Regular cardiac myocyte (primary cell): Measurements from ENCODE around the gene OR2D3. TPM values are rescaled to one million over a fixed set of nuclear protein-coding genes. Genes with fewer than 3 reads are reported as not detected.

ENCODE experiments used
- total RNA-seq: library from RNA; depleted of rRNA; stranded (reverse); fragments of >200 nt; gene quantifications from 2 replicates; pipeline ENCODE4 v1.2.3, GENCODE V29; 2014

The OR2D3 gene, protein sequence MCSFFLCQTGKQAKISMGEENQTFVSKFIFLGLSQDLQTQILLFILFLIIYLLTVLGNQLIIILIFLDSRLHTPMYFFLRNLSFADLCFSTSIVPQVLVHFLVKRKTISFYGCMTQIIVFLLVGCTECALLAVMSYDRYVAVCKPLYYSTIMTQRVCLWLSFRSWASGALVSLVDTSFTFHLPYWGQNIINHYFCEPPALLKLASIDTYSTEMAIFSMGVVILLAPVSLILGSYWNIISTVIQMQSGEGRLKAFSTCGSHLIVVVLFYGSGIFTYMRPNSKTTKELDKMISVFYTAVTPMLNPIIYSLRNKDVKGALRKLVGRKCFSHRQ
- total RNA-seq, result not detected in 2 replicates

DNA sequence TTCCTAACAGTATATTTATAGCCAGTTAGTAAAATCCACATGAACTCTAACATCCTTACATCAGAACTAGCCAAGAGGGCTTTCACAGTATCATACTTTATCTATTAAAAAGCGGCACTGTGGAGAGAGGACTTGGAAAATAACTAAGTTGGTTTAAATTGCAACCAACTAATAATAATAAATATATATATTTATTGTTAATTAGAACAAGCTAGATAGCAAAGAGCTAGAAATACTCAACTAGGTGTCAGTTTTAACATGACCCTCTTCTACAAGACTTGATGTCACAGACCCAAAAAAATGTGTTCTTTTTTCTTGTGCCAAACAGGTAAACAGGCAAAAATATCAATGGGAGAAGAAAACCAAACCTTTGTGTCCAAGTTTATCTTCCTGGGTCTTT lies at the start of gene OR2D3:
Gene OR2D3, plus strand, starts transcription at position 301 of the 400 bp plus-strand sequence. Its CDS starts 0 bp downstream, at position 301.

DNA sequence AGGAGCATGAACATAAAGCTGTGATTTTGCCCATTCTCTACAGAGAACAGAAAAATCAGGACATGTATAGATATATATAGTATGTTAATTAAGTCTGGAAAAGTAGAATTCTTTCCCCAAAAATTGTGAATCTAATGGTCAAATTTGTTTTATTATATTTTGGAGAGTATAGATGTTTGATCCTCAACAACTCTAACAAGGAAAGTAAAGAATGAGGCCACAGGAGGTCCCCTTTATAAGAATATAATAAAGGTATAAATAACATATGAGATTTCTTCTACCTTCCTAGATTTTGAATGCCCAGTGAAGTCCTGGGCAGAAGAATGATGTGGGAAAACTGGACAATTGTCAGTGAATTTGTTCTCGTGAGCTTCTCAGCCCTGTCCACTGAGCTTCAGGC lies 44.5 kb upstream of the OR2D3 start, which contains the start of gene OR10A4:
Gene OR10A4, plus strand, starts transcription at position 301 of the 400 bp plus-strand sequence. Its CDS starts 23 bp downstream, at position 324.

DNA sequence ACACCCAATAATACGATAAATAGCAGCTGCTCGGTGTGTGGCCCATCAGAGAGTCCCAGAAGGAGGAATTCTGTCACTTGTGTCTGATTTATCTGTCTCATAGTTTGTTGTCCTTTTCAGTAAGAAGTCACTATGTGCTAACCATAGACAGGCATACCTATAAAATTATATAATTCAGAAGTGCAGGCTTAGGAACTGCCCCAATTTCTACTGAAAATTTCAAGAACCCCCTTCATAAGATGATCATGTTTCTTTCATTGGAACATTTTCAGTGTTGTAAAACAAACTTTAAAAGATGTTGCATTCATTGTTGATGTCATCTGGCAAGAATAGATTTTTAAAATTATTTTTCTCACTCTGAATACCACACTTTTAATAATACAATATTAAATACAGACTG lies 28.4 kb upstream of the OR2D3 start, which contains the start of gene OR2D2:
Gene OR2D2, minus strand, starts transcription at position 101 of the 400 bp plus-strand sequence. Its CDS starts 0 bp downstream, at position 101.

DNA sequence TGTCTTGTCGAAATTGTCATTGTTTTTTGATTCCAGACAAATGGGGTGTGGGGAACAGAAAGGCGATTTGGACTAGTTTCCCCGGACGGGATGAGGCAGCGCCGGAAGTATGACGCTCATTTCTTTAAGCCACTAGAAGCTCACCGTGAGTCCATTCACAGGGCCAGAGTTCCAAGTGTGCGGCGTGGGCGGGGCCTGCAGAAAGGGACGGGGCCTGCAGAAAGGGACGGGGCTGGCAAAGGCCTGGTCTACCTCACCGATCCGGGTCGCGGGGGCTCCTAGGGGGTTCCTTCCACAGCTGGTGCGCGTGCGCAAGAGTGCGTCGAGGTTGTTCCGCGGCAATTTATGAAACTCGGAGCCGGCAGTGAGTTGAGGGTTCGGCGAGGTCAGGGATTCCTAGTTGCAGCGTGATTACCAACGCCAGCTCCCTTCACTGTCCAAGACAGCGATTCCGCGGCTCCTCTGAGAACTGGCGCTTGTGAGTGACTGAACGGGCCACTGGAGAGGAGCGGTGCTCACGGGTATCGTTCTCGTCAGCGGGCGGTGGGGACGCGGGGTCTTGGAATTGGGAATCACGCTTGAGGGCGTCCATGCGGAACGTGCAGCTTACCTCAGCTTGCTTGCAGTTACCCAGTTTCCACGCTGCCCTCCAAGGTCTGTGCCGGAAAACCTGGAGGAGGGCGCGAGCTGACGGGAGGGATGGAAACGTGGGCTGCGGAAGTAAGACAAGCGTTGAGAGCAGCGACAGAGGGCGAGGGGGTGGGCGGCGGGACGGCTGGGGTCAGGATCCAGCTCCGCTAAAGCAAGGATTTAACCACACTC lies 5.6 kb downstream of the OR2D3 start, which contains the start of gene ZNF215:
Gene ZNF215, plus strand, starts transcription at position 219 of the 822 bp plus-strand sequence. CDS start 5,847 bp downstream, outside the sequence.

Other genes with a start within 250 kb of the OR2D3 start
- gene MRPL17, start 237.7 kb upstream of the OR2D3 start, total RNA-seq, result 68.8 and 105 TPM in 2 replicates
- under 0.01 and 0.28 TPM in 2 replicates for gene OR2AG2, start 149.0 kb upstream of the OR2D3 start, total RNA-seq
- not detected in 2 replicates for gene OR2AG1, start 138.0 kb upstream of the OR2D3 start, total RNA-seq
- gene OR6A2, start 121.3 kb upstream of the OR2D3 start, total RNA-seq, result 0.19 and 0.28 TPM in 2 replicates
- gene OR10A5, start 75.3 kb upstream of the OR2D3 start, total RNA-seq, result not detected in 2 replicates
- not detected in 2 replicates for gene OR10A2, start 57.9 kb upstream of the OR2D3 start, total RNA-seq
- gene OR10A4, start 44.4 kb upstream of the OR2D3 start, total RNA-seq, result not detected in 2 replicates
- 0.28 and 0.38 TPM in 2 replicates for gene OR2D2, start 28.5 kb upstream of the OR2D3 start, total RNA-seq
- 6.8 and 7.1 TPM in 2 replicates for gene ZNF215, start 5.4 kb downstream of the OR2D3 start, total RNA-seq
- gene ZNF214, start 99.3 kb downstream of the OR2D3 start, total RNA-seq, result 3.1 and 3.9 TPM in 2 replicates
- gene NLRP14, start 99.5 kb downstream of the OR2D3 start, total RNA-seq, result under 0.01 and 0.19 TPM in 2 replicates
- under 0.01 TPM in 1 of 2 replicates, not detected in the other for gene RBMXL2, start 168.0 kb downstream of the OR2D3 start, total RNA-seq